GM15510 (cell line): ENCODE results near the gene DAZAP2.

Source experiments
- POLR2A ChIP-seq: IDR thresholded peaks from 3 replicates; pipeline ENCODE4 v1.6.1; 2011; ENCODE audit warnings: borderline replicate concordance; ENCODE audit not compliant: insufficient read length; ENCODE audit errors: extremely low read depth

Gene DAZAP2

DNA sequence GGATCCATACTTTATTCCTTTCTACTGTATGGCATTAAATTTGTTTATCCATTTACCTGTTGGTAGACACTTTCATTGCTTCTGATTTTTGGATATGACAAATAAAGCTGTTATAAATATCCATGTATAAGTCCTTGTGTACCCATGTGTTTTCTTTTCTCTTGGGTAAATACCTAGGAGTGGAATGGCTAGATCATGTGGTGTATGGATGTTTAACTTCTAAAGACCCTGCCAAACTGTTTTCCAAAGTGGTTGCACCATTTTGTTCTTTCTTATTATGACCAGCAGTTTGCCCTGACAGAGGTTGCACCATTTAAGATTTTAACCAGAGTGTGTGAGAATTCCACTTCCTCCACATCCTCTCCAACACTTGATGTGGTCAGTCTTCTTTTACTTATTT lies 6.0 kb upstream of the DAZAP2 start:
- no peak for TF ChIP-seq POLR2A

DNA sequence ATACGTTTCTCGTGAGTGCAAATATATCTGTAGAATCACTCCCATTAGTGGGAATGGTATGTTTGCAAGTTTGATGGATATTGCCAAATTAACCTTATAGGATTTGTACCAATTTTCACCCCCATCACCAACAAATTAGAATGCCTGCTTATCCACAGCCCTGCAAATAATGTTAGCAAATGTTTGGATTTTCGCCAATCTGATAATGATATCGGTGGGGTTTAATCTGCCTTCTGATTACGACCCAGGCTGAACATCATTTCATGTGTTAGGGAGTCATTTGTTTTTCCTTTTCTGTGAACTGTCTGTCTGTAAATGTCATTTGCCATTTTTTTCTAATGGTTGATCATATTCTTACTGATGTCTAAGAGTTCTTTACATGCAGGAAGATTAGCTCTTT lies 4.1 kb upstream of the DAZAP2 start:
- TF ChIP-seq POLR2A, result no peak

DNA sequence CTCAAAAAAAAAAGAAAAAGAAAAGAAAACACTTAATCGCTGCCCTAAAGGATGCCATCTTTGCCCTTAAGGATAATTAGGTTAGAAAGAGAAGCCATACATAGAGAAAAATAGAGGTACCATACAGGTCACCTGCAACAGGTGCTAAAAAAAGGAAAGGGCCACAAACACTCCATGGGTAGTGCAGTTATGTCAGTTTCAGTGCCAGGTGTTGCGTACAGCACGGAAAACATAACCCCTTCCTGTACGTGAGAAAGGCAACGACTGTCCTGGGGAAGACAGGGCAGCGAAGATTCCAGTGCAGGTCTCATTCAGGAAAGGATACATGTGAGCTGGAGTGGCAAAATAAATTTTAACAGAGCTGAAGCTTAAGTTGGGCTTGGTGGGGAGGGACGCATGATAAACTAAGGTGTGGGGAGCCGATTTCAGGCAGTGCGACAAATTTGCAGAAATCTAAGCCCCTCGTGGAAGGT lies 553 bp upstream of the DAZAP2 start:
- TF ChIP-seq POLR2A, result no peak

DNA sequence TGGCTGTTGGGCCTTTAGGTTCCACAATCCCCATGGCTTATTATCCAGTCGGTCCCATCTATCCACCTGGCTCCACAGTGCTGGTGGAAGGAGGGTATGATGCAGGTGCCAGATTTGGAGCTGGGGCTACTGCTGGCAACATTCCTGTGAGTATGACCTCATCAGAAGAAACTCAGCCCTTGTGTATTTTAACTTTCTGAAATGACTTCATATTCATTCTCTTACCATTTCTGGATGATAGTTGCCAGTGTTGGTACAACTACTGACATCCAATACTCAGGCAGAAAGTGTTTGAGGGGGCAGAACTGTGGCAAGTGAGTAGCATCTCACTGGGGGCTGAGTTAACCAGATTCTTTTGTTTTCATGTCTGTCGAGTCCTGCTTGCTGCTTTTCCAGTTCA lies 2.3 kb downstream of the DAZAP2 start:
- no peak for TF ChIP-seq POLR2A

DNA sequence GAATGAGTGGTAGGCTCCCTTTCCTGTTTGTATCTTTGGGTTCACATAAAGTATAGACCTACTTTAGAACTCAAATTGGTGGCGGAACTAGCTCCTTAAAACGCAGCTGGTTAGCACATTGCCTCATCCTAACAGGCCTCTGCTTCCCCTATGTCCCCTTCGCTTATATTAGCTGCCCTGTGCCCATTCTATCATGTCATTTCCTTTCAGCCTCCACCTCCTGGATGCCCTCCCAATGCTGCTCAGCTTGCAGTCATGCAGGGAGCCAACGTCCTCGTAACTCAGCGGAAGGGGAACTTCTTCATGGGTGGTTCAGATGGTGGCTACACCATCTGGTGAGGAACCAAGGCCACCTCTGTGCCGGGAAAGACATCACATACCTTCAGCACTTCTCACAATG lies 3.5 kb downstream of the DAZAP2 start:
- TF ChIP-seq POLR2A, result no peak

DNA sequence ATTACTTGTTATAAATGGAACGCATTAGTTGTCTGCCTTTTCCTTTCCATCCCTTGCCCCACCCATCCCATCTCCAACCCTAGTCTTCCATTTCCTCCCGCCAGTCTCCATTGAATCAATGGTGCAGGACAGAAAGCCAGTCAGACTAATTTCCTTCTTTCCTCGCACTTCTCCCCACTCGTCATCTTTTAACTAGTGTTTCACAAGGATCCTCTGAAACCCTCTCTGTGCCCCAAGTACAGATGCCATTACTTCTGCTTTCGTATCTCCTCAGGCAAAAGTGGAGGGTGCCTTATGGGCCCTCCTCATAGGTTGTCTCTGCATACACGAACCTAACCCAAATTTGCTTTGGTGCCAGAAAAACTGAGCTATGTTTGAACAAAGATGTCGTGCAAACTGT lies 4.2 kb downstream of the DAZAP2 start:
- TF ChIP-seq POLR2A, result no peak

DNA sequence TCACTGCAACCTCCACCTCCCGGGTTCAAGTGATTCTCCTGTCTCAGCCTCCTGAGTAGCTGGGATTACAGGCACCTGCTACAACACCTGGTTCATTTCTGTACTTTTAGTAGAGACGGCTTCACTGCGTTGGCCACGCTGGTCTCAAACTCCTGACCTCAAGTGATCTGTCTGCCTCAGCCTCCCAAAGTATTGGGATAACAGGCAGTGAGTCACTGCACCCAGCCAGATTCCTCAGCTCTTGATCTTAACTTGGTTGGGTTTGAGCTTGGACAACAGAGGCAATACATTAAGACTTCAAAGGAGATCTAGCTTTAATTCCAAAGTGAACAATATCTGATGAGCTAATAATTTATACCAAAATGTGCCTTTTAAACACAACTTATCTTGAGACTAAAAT lies 5.6 kb downstream of the DAZAP2 start:
- TF ChIP-seq POLR2A, result no peak

DNA sequence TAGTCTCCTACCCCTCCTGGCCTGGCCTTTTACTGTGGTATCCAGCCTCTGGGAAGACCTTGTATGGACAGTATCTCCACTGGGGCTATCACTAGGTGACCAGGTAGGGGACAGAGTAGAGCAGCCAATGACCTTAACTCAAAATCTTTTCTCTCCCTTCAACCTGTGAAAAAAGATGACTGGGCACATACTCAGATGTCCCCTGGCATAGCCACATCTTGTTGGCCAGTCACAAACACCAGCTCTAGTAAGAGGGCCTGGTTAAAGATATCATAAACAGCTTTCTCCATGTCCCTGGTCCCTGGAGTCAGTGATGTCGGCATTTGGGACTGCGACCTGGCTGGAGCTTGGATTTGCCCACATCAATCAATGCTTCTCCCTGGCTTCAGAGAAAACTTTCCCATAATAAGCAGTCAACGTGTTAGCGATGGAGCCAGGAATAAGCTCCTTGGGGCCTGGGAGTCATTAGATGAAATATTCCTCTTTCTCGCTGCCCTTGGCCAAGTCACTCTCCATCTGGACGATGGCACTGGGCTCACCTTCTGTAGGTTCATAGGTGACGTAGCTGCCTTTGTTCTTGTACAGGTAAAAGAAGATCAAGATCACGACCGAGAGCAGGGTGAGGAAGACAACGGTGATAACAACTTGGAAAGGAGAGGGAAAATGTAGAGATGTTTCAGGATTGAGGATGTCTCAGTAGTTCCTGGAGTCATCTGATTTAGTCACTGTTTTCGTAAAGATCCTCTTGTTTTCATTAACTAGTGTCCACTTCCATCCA lies 7.0 kb downstream of the DAZAP2 start:
- no peak for TF ChIP-seq POLR2A

DNA sequence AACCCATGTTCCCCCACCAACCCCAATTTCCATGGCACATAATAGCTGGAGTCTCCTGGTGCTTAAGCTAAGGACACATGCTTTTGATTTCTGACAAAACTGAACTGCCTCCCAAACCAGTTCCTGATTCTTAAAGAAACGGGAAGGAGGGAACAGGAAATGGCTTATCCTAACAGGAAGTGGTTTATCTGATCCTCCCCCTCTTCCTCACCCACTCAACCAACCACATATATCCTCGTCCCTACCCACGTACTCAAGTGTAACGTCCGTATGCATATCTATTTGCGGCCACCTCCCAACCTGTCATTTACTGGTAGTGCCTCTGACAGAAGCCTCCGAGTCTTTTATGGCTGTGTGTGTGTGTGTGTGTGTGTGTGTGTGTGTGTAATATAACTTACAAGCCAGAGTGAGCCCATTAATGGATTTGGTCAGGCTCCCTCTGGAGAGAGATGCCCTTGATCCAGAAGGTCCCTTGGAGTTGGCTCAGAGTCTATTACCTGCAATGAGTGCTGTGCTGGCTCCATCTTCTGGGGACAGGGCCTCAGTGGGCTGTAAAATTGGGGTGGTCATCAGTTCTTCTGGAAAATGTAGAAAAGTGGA lies 7.7 kb downstream of the DAZAP2 start:
- no peak for TF ChIP-seq POLR2A

DNA sequence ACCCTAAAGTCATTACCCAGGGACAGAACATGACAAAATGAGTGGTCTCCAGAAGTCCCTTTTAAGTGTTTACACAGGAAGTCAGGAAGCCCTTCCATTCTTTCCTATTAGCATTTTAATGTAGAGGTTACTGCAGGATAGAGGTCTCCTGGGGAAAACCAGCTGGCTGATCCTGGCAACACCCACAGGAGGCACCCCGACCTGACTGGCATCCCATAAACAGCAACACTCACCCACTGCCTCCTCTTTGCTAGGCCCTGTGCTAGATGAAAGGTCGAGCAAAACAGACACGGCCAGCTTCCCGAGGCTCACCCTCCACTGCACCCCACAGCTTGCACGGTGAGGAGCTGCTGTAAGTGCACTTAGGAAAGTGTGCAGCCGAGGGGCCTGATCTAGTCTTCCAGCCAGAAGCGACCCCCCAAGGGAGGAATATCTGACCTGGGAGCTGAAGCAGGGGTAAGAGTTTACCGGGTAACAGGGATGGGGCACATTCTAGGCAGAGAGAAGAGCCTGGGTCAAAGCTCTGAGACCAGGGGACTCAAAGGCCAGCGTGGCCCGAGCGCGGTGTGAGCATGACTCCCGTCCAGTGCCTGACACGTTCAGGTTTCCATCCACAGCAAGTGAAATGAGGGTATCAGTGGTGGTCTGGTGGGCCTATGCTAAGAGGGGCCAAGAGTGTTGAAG lies 9.0 kb downstream of the DAZAP2 start:
- no peak for TF ChIP-seq POLR2A

DNA sequence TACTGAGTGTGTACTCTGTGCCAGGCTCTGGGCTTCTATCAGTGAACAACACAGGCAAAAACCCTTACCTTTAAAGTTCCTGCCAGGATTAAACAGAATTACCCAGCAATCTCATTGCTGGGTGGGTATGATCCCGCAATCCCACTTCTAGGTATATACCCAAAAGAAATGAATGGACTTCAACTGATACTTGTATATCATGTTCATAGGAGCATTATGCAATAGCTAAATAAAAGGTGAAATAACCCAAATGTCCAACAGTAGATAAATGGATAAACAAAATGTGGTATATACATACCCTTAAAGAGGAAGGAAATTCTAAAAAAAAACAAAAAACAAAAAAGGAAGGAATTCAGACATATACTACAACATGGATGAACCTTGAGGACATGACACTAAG lies 14.7 kb downstream of the DAZAP2 start:
- no peak for TF ChIP-seq POLR2A

DNA sequence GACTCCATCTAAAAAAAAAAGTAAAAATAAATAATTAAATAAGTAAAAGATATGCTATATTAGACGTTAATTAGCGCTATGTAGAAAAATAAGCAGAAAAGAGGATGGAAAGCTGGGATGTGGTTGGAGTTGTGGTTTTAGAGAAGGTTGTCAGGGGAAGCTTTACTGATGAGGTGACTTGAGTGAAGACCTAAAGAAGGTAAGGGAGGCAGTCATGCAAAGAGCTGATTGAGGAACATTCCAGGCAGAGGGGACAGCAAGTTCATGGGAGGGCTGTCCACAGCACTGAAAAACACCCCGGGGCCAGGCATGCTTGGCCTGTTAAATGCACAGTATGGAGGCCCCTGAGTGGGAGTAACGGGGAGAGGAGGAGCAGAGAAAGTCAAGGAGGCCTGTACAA lies 15.9 kb downstream of the DAZAP2 start:
- no peak for TF ChIP-seq POLR2A

DNA sequence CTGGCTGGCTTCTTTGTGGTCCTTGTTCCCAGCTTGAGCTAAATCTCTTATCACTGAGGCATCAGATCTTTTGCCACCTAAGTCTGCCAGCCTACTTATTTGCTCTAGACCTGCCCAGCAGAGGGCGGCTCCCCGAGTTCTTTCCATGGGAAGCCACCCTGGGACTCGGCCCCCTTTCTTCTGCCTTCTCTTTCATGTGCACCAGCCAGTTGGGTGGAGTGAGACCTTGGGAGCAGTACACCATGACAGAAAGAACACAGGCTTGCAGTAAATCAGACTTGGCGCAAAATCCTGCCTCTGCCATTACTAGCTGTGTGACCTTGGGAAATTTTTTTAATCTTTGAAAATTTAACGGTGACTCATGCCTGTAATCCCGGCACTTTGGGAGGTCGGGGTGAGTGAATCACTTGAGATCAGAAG lies 24.1 kb downstream of the DAZAP2 start:
- TF ChIP-seq POLR2A, result no peak

DNA sequence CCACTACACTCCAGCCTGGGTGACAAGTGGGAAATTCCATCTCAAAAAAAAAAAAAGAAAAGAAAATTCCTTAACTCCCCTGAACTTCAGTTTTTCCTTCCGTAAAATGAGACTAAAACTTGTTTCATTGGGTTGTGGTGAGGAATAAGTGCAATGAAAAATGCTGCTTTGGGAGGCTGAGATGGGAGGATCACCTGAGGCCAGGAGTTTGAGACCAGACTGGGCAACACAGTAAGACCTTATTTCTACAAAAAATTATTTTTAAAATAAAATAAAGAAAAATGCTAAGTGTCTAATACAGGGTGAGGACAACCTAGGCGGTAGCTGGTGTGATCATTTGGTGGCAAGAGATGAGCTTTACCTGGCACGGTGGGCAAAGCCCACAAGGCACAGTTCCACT lies 24.7 kb downstream of the DAZAP2 start:
- TF ChIP-seq POLR2A, result no peak

DNA sequence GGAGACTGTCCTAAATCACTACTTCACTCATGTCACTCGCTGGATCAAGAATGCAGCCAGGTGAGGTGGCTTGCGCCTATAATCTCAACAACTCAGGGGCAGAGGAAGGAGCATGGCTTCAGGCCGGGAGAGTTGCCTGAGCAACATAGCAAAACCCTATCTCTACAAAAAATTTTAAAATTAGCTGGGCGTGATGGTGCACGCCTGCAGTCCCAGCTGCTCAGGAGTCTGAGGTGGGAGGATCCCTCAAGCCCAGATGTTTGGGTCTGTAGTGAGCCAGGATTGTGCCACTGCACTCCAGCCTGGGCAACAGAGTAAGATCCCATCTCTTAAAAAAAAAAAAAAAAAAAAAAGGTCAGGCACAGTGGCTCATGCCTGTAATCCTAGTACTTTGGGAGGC lies 25.7 kb downstream of the DAZAP2 start:
- no peak for TF ChIP-seq POLR2A

DNA sequence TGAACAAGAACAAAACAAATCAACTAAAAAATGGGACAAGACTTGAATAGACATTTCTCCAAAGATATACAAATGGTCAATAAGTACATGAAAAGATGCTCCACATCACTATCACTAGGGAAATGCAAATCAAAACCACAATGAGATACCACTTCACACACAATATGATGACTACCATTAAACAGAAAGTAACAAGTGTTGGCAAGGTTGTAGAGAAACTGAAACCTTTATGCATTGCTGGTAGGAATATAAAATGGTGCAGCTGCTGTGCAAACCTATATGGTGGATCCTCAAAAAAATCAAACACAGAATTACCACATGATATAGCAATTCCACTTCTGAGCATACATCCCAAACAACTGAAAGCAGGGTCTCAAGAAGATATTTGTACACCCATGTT lies 26.4 kb downstream of the DAZAP2 start:
- no peak for TF ChIP-seq POLR2A
